A549 treated with DMSO at 1 μM for 4 hours (cell line): ENCODE measurements around the gene OR2A25. TPM values are rescaled to one million over a fixed set of nuclear protein-coding genes. Genes with fewer than 3 reads are reported as not detected.

ENCODE experiments used
- total RNA-seq: library from RNA; stranded (reverse); fragments of 200-300 nt; extraction: Qiagen RNA extraction; gene quantifications from 5 replicates; pipeline ENCODE4 v1.2.3, GENCODE V29; 2022; ENCODE audit warnings: low read depth

OR2A25 gene
- total RNA-seq: not detected in 5 replicates

GRCh38 chr7:144069511-144069910 is at the start of gene OR2A25:
Gene OR2A25 (plus strand): TSS chr7:144069811. CDS start chr7:144074220, 4,409 bp downstream.

GRCh38 chr7:144048648-144049047 is 21.0 kb upstream of the OR2A25 start, which contains the start of gene OR2A5:
Gene OR2A5 (plus strand): TSS chr7:144048948. CDS start chr7:144050402, 1,454 bp downstream.

GRCh38 chr7:144085978-144086377 is 16.4 kb downstream of the OR2A25 start, which contains the start of gene OR2A12:
Gene OR2A12 (plus strand): TSS chr7:144086278. CDS start chr7:144095108, 8,830 bp downstream.

GRCh38 chr7:144109283-144109682 is 39.7 kb downstream of the OR2A25 start, which contains the start of gene OR2A2:
Gene OR2A2 (plus strand): TSS chr7:144109583. CDS start chr7:144109583, 0 bp downstream.

GRCh38 chr7:144122876-144123275 is 53.3 kb downstream of the OR2A25 start, which contains the start of gene OR2A14:
Gene OR2A14 (plus strand): TSS chr7:144123176. CDS start chr7:144129113, 5,937 bp downstream.

Other genes starting within 250 kb of the OR2A25 start
- 16.6 to 22.4 TPM (median 21.5 TPM) in 5 replicates for gene TCAF1, start 167.6 kb upstream of the OR2A25 start, total RNA-seq
- not detected in 5 replicates for gene OR2F2, start 134.6 kb upstream of the OR2A25 start, total RNA-seq
- gene OR2F1, start 115.0 kb upstream of the OR2A25 start, total RNA-seq: not detected in 5 replicates
- not detected in 5 replicates for gene OR6B1, start 69.5 kb upstream of the OR2A25 start, total RNA-seq
- gene OR2A5, start 20.9 kb upstream of the OR2A25 start, total RNA-seq: not detected in 5 replicates
- not detected in 5 replicates for gene OR2A12, start 16.5 kb downstream of the OR2A25 start, total RNA-seq
- gene OR2A2, start 39.8 kb downstream of the OR2A25 start, total RNA-seq: not detected in 5 replicates
- not detected in 5 replicates for gene OR2A14, start 53.4 kb downstream of the OR2A25 start, total RNA-seq
- gene CTAGE4, start 113.7 kb downstream of the OR2A25 start, total RNA-seq: not detected in 5 replicates
- gene ARHGEF35, start 126.0 kb downstream of the OR2A25 start, total RNA-seq: 0.23 to 0.44 TPM (median 0.38 TPM) in 5 replicates
- not detected in 5 replicates for gene OR2A42, start 169.8 kb downstream of the OR2A25 start, total RNA-seq
- gene OR2A7, start 195.0 kb downstream of the OR2A25 start, total RNA-seq: not detected in 5 replicates
- gene CTAGE8, start 199.5 kb downstream of the OR2A25 start, total RNA-seq: not detected in 5 replicates
- gene OR2A1, start 242.6 kb downstream of the OR2A25 start, total RNA-seq: not detected in 5 replicates